IPS DF 6.9 (cell line): ENCODE measurements around the gene RPS26.
"Not testable (repeated sequence)": the region's sequence is repeated elsewhere in the genome, so short reads cannot be mapped to it uniquely, and the experiment has no call there.

ENCODE experiments used
- DNase-seq: peaks from one replicate; pipeline ENCODE4 v3.0.0-alpha.2; 2013; ENCODE audit warnings: low read depth, low spot score
- H3K27ac ChIP-seq: one replicate; pipeline ENCODE4 v1.5.1; 2013; ENCODE audit warnings: low read length, control low read depth
- H3K27me3 ChIP-seq: 2 replicates; pipeline ENCODE4 v1.6.1; 2013; ENCODE audit warnings: mild to moderate bottlenecking, low read length; ENCODE audit not compliant: control insufficient read depth, insufficient read depth
- H3K36me3 ChIP-seq: 2 replicates; pipeline ENCODE4 v1.6.1; 2013; ENCODE audit warnings: low read length; ENCODE audit not compliant: control insufficient read depth, insufficient read depth
- H3K4me1 ChIP-seq: 2 replicates; pipeline ENCODE4 v1.6.1; 2013; ENCODE audit warnings: low read length; ENCODE audit not compliant: control insufficient read depth, insufficient read depth
- H3K4me3 ChIP-seq: 2 replicates; pipeline ENCODE4 v1.5.1; 2013; ENCODE audit warnings: mild to moderate bottlenecking, low read length
- H3K9me3 ChIP-seq: 2 replicates; pipeline ENCODE4 v1.6.1; 2013; ENCODE audit warnings: low read length, inconsistent platforms; ENCODE audit not compliant: control insufficient read depth, insufficient read depth
- WGBS: extraction: QIAGEN DNeasy Blood & Tissue Kit; methylation state at CpG from one replicate; pipeline ENCODE4 v1.1.7; 2013; ENCODE audit warnings: mixed read lengths, missing lambda C conversion rate; ENCODE audit not compliant: insufficient read length, insufficient coverage; 5-methylcytosine and 5-hydroxymethylcytosine counted together

The RPS26 gene

DNA sequence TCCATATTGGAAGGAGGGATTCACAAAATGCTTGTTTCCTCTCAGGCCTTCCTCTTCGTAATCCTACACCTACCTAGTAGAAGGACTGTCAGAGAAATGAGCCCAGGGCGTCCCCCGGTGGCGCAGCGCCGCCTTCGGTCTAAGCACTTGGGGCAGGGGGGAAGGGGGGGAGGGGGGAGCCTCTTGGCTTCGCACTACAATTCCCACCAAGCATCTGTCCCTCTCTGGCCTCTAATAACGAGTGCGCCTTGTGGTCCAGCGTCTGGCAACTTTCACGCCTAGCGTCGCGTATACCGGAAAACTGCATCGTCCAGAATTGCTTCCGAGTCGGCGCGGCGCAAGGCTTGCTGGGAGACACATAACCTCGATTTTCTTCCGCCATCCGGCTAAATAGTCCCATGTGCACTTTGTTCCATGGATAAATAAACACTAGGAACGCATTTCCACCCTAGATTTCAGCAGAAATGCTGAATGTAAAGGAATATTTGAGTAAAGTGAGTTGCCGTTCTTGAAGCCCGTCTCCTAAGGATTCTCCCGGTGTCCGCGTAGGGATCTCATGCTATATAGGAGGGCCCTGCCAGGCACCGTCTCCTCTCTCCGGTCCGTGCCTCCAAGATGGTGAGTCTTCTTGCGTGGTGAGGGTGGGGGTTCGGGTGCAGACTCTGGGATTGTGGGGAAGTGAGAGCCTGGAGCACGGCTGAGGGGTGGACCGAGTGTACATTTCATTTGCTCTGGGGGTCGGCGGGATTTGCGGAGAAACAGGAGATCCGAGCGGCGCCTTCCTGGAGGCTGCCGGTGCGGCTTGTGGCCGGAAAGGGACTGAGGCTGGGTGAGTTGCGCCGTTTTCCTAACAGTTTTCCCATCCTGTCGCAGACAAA lies at the start of gene RPS26:
Gene RPS26 (plus strand): TSS at position 367 of the 878 bp plus-strand sequence. CDS start 249 bp downstream, at position 616.
- Histone ChIP-seq H3K4me1 (no peaks in the 10 kb centered on the region; the same call in 1 of the 2 replicates), H3K4me3 (peak within 1 kb of the TSS; percentile 90), H3K36me3 (peaks cover 10% of the 10 kb centered on the region; the same call in 1 of the 2 replicates), H3K27ac (no peak within 1 kb of the TSS), H3K27me3 (no peaks in the 10 kb centered on the region), H3K9me3 (no peaks in the 10 kb centered on the region)
- WGBS = no CpG with 5 or more reads among the region's 50 CpGs
- peak; percentile 99 for DNase-seq

- Histone ChIP-seq H3K4me1 (no peaks in the 10 kb centered on the region), H3K27ac (no peak overlapping the region), H3K27me3 (no peaks in the 10 kb centered on the region), H3K9me3 (no peaks in the 10 kb centered on the region), H3K4me3 (no peak overlapping the region), H3K36me3 (peaks cover 22% of the 10 kb centered on the region)
- DNase-seq = no peak
- no CpG with 5 or more reads among the region's 4 CpGs for WGBS
Observed at GRCh38 chr12:55993230-55993853, 48.4 kb upstream of the RPS26 start.

DNA sequence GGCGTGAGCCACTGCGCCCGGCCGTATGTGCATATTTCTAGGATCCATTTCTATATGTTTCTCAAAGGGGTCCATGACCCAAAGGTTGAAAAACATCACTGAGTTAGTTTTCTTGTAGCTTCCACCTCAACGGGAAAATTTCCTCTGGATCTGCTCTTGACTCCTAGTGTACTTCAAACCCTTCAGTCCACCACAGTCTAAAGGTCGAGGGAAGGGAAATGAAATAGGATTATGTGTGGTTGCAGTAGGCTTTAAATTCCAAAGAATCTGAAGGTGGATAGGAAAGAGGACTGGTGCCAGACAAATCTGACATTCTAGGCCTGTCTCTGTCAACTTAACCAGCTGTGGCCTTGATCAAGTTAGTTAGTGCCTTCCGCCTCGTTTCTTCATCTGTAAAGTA lies 46.4 kb upstream of the RPS26 start:
- DNase-seq = no peak
- Histone ChIP-seq H3K27ac (no peak overlapping the region), H3K4me3 (no peak overlapping the region), H3K4me1 (no peaks in the 10 kb centered on the region), H3K27me3 (no peaks in the 10 kb centered on the region), H3K36me3 (peaks cover 16% of the 10 kb centered on the region), H3K9me3 (no peaks in the 10 kb centered on the region)
- no CpG with 5 or more reads among the region's 8 CpGs for WGBS

DNA sequence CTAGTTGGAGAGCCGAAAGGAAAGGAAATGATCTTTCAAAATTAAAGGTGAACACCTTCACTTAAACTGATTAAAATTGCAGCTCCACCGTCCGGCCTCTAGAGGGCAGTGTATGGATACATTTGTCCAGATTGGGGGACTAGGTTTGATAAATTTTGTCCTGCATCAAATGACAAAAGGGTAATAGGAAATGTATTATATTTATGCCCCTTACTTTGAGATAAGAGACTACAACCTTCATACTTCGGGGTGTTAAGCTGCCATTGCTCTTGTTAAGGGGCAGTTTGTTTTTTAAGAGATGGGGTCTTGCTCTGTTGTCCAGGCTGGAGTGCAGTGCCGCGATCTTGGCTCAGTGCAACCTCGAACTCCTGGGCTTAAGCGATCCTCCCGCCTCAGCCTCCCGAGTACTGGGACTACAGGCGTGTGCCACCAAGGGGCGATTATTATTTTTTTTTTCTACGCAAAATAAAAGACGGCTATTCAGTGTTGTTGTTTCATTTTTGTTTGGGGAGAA lies 45.5 kb upstream of the RPS26 start:
- H3K36me3 ChIP-seq = peaks cover 10% of the 10 kb centered on the region
- no peak for DNase-seq
- H3K9me3 ChIP-seq = no peaks in the 10 kb centered on the region
- H3K27ac ChIP-seq = no peak overlapping the region
- WGBS = no CpG with 5 or more reads among the region's 14 CpGs
- no peak overlapping the region for H3K4me3 ChIP-seq
- no peaks in the 10 kb centered on the region for H3K4me1 ChIP-seq
- no peaks in the 10 kb centered on the region for H3K27me3 ChIP-seq

- Histone ChIP-seq H3K4me3 (peak within 1 kb of the TSS; percentile 82), H3K4me1 (no peaks in the 10 kb centered on the region), H3K27me3 (no peaks in the 10 kb centered on the region), H3K27ac (no peak within 1 kb of the TSS), H3K36me3 (peaks cover 7% of the 10 kb centered on the region), H3K9me3 (no peaks in the 10 kb centered on the region)
- DNase-seq = peak; percentile 91
- WGBS = no CpG with 5 or more reads among the region's 27 CpGs
Observed at GRCh38 chr12:55996715-55997534, 44.8 kb upstream of the RPS26 start, which contains the start of gene SUOX. Gene SUOX (plus strand): TSS chr12:55997276. CDS start chr12:56002222, 4,946 bp downstream.

GRCh38 chr12:55997535-55997859 lies 44.2 kb upstream of the RPS26 start:
- H3K27ac ChIP-seq = no peak overlapping the region
- peaks cover 3% of the 10 kb centered on the region; the same call in 1 of the 2 replicates for H3K36me3 ChIP-seq
- no peak for DNase-seq
- no CpG with 5 or more reads among the region's 5 CpGs for WGBS
- no peaks in the 10 kb centered on the region for H3K9me3 ChIP-seq
- peak overlapping the region; percentile 82 for H3K4me3 ChIP-seq
- no peaks in the 10 kb centered on the region for H3K4me1 ChIP-seq
- no peaks in the 10 kb centered on the region for H3K27me3 ChIP-seq

- not testable (repeated sequence) for H3K27ac ChIP-seq, H3K9me3 ChIP-seq, H3K4me3 ChIP-seq, H3K36me3 ChIP-seq, H3K27me3 ChIP-seq, DNase-seq, H3K4me1 ChIP-seq
- WGBS = no CpG with 5 or more reads among the region's 6 CpGs
Observed at GRCh38 chr12:55999522-55999921, 42.2 kb upstream of the RPS26 start.

- H3K9me3 ChIP-seq, H3K4me1 ChIP-seq, DNase-seq, H3K27ac ChIP-seq, H3K36me3 ChIP-seq, H3K4me3 ChIP-seq, H3K27me3 ChIP-seq: not testable (repeated sequence)
- no CpG with 5 or more reads among the region's 33 CpGs for whole genome bisulfite sequencing
Observed at GRCh38 chr12:55999999-56000540, 41.6 kb upstream of the RPS26 start.

GRCh38 chr12:56001487-56002100 lies 40.1 kb upstream of the RPS26 start:
- Histone ChIP-seq H3K27ac (no peak overlapping the region), H3K27me3 (no peaks in the 10 kb centered on the region), H3K9me3 (no peaks in the 10 kb centered on the region), H3K4me3 (no peak overlapping the region), H3K36me3 (peaks cover 10% of the 10 kb centered on the region; the same call in 1 of the 2 replicates), H3K4me1 (no peaks in the 10 kb centered on the region)
- no peak for DNase-seq
- no CpG with 5 or more reads among the region's 7 CpGs for WGBS
